ENCODE data around the gene ADGRB3. TPM values are rescaled to one million over a fixed set of nuclear protein-coding genes. Genes with fewer than 3 reads are reported as not detected.

ADGRB3 gene
- total and polyA plus RNA-seq, 10 of the 15 experiments (the other 5 are each of a cell fraction or from before 2014, with no cell fraction given), result 0.03 to 0.06 TPM; not detected in 8

DNA sequence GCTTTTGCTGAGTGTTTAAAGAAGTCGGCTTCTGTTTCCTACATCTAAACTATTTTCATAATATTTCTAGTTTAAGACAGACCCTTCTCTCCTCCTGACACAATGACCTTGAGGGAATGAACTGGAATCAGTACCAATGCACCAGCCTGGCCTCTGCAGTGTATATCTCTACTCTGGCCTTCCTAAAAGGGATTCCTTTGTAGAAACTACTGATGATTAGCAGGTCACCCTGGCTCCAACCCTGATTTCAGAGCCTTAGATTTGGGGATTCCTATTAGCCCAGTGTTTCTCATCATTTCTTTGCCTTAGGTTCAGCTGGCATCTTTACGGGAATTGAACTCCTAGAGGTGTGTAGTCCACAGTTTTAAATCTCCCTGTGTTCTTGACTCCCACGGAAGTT lies 75.4 kb downstream of the ADGRB3 start:
- H3K4me2 ChIP-seq (ENCODE audit: control insufficient read depth, insufficient read depth), result no peak overlapping the region
- DNase-seq (ENCODE audit: low read depth, low spot score) (no peak), FAIRE-seq (no peak), ATAC-seq (no peak)
- ChIA-PET POLR2A (no interaction called here), RAD21 (ENCODE audit: unreplicated experiment) (no interaction called here), CTCF (interaction anchor here (0.6 kb wide), 1 partner anchor 1639 kb away, joined by 4 read pairs; no protein-coding TSS in a partner anchor), SMC1A (ENCODE audit: uncharacterized antibody, unreplicated experiment) (no interaction called here)
- no peaks in the 10 kb centered on the region for H3K4me1 ChIP-seq (ENCODE audit: control insufficient read depth, insufficient read depth, low read length)
- WGBS (ENCODE audit: insufficient coverage, insufficient replicate concordance, low lambda C conversion rate, missing lambda C conversion rate), result 19% methylated on average over 3 of the region's 3 CpGs
- no peak overlapping the region for H2AFZ ChIP-seq (ENCODE audit: control insufficient read depth, low read depth, low read length)
- H3K27ac ChIP-seq (ENCODE audit: control insufficient read depth, insufficient read depth), result no peak overlapping the region
- no peak for TF ChIP-seq CHD1 (IDR thresholded peaks at IDR 0.05; ENCODE audit: low read depth, low read length)
- no peak for TF ChIP-seq RAD51 (IDR thresholded peaks at IDR 0.05)
- no peaks in the 10 kb centered on the region for H3K36me3 ChIP-seq (ENCODE audit: control insufficient read depth in 2 of 2, insufficient read depth in 2 of 2, low read length in 1 of 2)
- H4K20me1 ChIP-seq (ENCODE audit: control insufficient read depth, insufficient read depth), result no peaks in the 10 kb centered on the region
- BruUV-seq (replicated peaks), result no TSS peak
- no peaks in the 10 kb centered on the region for H3K79me2 ChIP-seq (ENCODE audit: control insufficient read depth, insufficient read depth, low read length)
- H3K9me3 ChIP-seq (replicated peaks; ENCODE audit: control insufficient read depth, insufficient read depth, low read length), result no peaks in the 10 kb centered on the region
- no peak overlapping the region for H3K9ac ChIP-seq (ENCODE audit: control insufficient read depth, insufficient read depth, low read length)
- in situ Hi-C loops (cut with MboI) (no loop called here), intact Hi-C loops (cut with micrococcal nuclease; ENCODE audit: unreplicated experiment) (no loop called here)
- no peak overlapping the region for H3K4me3 ChIP-seq
- no peaks in the 10 kb centered on the region for H3K27me3 ChIP-seq (replicated peaks in 1 of 2; ENCODE audit: control insufficient read depth in 2 of 2, insufficient read depth in 2 of 2, low read length in 1 of 2)

DNA sequence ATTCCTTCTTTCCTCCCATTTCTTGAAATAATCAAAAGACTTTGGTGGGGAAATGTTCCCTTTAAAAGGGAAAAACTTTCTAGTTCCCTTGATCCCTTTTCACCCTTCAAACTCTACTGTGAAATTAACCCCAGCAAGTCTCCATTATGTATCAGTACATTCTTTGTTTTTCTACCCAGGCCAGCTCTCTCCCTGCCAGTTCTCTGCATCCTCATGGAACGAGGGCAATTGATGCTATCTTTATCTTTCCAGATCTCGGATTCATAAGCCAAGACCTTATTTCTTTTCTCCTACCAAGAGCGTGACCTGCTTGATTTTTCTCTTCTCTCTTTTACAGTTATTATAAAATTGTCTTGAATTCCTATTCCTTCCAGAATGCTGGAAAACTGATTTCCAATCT lies 75.8 kb downstream of the ADGRB3 start:
- TF ChIP-seq PAX5 (IDR thresholded peaks at IDR 0.05; ENCODE audit: borderline replicate concordance, low read depth, low read length), result no peak
- TF ChIP-seq, protein P1, sequence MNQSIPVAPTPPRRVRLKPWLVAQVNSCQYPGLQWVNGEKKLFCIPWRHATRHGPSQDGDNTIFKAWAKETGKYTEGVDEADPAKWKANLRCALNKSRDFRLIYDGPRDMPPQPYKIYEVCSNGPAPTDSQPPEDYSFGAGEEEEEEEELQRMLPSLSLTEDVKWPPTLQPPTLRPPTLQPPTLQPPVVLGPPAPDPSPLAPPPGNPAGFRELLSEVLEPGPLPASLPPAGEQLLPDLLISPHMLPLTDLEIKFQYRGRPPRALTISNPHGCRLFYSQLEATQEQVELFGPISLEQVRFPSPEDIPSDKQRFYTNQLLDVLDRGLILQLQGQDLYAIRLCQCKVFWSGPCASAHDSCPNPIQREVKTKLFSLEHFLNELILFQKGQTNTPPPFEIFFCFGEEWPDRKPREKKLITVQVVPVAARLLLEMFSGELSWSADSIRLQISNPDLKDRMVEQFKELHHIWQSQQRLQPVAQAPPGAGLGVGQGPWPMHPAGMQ (IDR thresholded peaks at IDR 0.05; ENCODE audit: borderline replicate concordance), result no peak
- POLR2A ChIA-PET, result no interaction called here
- ATAC-seq (no peak), FAIRE-seq (no peak), DNase-seq (ENCODE audit: low read depth, low spot score) (no peak)
- Histone ChIP-seq H3K4me2 (ENCODE audit: control insufficient read depth, insufficient read depth) (no peak overlapping the region), H3K79me2 (ENCODE audit: control insufficient read depth, insufficient read depth, low read length) (no peaks in the 10 kb centered on the region), H3K27me3 (replicated peaks in 1 of 2; ENCODE audit: control insufficient read depth in 2 of 2, insufficient read depth in 2 of 2, low read length in 1 of 2) (no peaks in the 10 kb centered on the region), H3K36me3 (ENCODE audit: control insufficient read depth in 2 of 2, insufficient read depth in 2 of 2, low read length in 1 of 2) (no peaks in the 10 kb centered on the region), H3K9ac (ENCODE audit: control insufficient read depth, insufficient read depth, low read length) (no peak overlapping the region), H3K9me3 (replicated peaks; ENCODE audit: control insufficient read depth, insufficient read depth, low read length) (no peaks in the 10 kb centered on the region), H3K4me3 (no peak overlapping the region), H4K20me1 (ENCODE audit: control insufficient read depth, insufficient read depth) (no peaks in the 10 kb centered on the region), H3K4me1 (ENCODE audit: control insufficient read depth, insufficient read depth, low read length) (no peaks in the 10 kb centered on the region), H2AFZ (ENCODE audit: control insufficient read depth, low read depth, low read length) (no peak overlapping the region), H3K27ac (ENCODE audit: control insufficient read depth, insufficient read depth) (no peak overlapping the region)
- BruUV-seq (replicated peaks), result no TSS peak
- intact Hi-C loops (cut with micrococcal nuclease; ENCODE audit: unreplicated experiment) (no loop called here), in situ Hi-C loops (cut with MboI) (no loop called here)
- WGBS (ENCODE audit: insufficient coverage, insufficient replicate concordance, low lambda C conversion rate, missing lambda C conversion rate), result 0% methylated on average over 3 of the region's 3 CpGs
- SMC1A ChIA-PET (ENCODE audit: uncharacterized antibody, unreplicated experiment), result no interaction called here
- RAD21 ChIA-PET (ENCODE audit: unreplicated experiment), result no interaction called here
- CTCF ChIA-PET, result interaction anchor here (0.6 kb wide), 1 partner anchor 1639 kb away, joined by 4 read pairs; no protein-coding TSS in a partner anchor
